K562 (cell line): Measurements from ENCODE around the gene PACS2. TPM values are rescaled to one million over a fixed set of nuclear protein-coding genes. Genes with fewer than 3 reads are reported as not detected.

Experiments
- ATAC-seq: fragments of 200-7000 bp; cut with Tn5 transposase; 3 replicates; pipeline ENCODE4 v1.9.1; 2020; ENCODE audit warnings: moderate library complexity
- BruUV-seq: library from RNA; stranded (reverse); fragments of 400-500 nt; replicated peaks from 2 replicates; lab custom pipeline; 2021; lab: Mats Ljungman, UMichigan
- CTCF ChIA-PET: fragments of 300-600 bp; formaldehyde crosslinking; extraction: SDS; loops from one replicate; lab custom pipeline; 2021; ENCODE audit warnings: low intra/inter-chr PET ratio; lab: Yijun Ruan, JAX
- POLR2A ChIA-PET: fragments of 300-600, 350-650 bp; sonication (Branson Sonifier 250); formaldehyde crosslinking; extraction: SDS; loops from one replicate; lab custom pipeline; 2021; ENCODE audit warnings: antibody characterized with exemption, inconsistent platforms; lab: Yijun Ruan, JAX
- DNase-seq, 4 experiments: peaks; one replicate each; pipeline versions ENCODE4 v3.0.0 to v3.0.0-alpha.2; 2011 to 2018; ENCODE audit warnings: low spot score in 3 of 4, mixed read lengths in 3 of 4; ENCODE audit errors: extremely low read depth in 1 of 4
- FAIRE-seq: peaks from 2 replicates; lab custom pipeline; 2011; peaks lifted over from hg19 to GRCh38; lab: Jason Lieb, UNC
- H2AFZ ChIP-seq: 2 replicates; pipeline ENCODE4 v1.6.0; 2011; ENCODE audit warnings: low read depth, low read length, control low read depth, inconsistent platforms
- H3K27ac ChIP-seq: fragments of 200-600 bp; 3 replicates; pipeline ENCODE4 v1.8.0; 2011; ENCODE audit warnings: low read depth, mild to moderate bottlenecking, control low read depth, inconsistent platforms, low read length, moderate library complexity, mixed read lengths; ENCODE audit errors: extremely low read depth
- H3K27me3 ChIP-seq, 2 experiments: fragments of 300-600 bp in 1 of 2; 2 replicates in 1 of 2; 3 replicates in 1 of 2; pipeline versions ENCODE4 v1.6.0 to v1.8.0; 2011; ENCODE audit warnings: inconsistent platforms in 2 of 2, low read length in 2 of 2, mild to moderate bottlenecking in 1 of 2, mixed read lengths in 1 of 2, moderate library complexity in 1 of 2; ENCODE audit not compliant: control insufficient read depth in 2 of 2, insufficient read depth in 2 of 2
- H3K36me3 ChIP-seq: fragments of 300-600 bp; 3 replicates; pipeline ENCODE4 v1.8.0; 2011; ENCODE audit warnings: mild to moderate bottlenecking, low read length, inconsistent platforms; ENCODE audit not compliant: control insufficient read depth, insufficient read depth
- H3K4me1 ChIP-seq, 2 experiments: fragments of 200-600 bp in 1 of 2; replicated peaks in 1 of 2; 2 replicates in 1 of 2; 3 replicates in 1 of 2; pipeline versions ENCODE4 v1.5.1 to v1.8.0; 2011; ENCODE audit warnings: inconsistent platforms in 2 of 2, low read length in 2 of 2, mild to moderate bottlenecking in 1 of 2, mixed read lengths in 1 of 2, moderate library complexity in 1 of 2; ENCODE audit not compliant: control insufficient read depth in 2 of 2, insufficient read depth in 2 of 2
- H3K4me2 ChIP-seq: 2 replicates; pipeline ENCODE4 v1.6.1; 2011; ENCODE audit warnings: low read length, control low read depth, inconsistent platforms, mixed read lengths; ENCODE audit not compliant: insufficient read depth
- H3K4me3 ChIP-seq: fragments of 200-600 bp; sonication (generic), shearing (Covaris generic); 2 replicates; pipeline ENCODE4 v1.5.1; 2016; ENCODE audit warnings: control low read depth, inconsistent platforms
- H3K79me2 ChIP-seq: fragments of 200-600 bp; 3 replicates; pipeline ENCODE4 v1.8.0; 2011; ENCODE audit warnings: low read length, inconsistent platforms; ENCODE audit not compliant: control insufficient read depth, insufficient read depth
- H3K9ac ChIP-seq, 2 experiments: 2 replicates each; pipeline versions ENCODE4 v1.6.0 to v1.6.1; 2011; ENCODE audit warnings: low read depth in 2 of 2, low read length in 2 of 2, control low read depth in 1 of 2, inconsistent platforms in 1 of 2, mild to moderate bottlenecking in 1 of 2, mixed read lengths in 1 of 2; ENCODE audit not compliant: insufficient read depth in 1 of 2
- H3K9me1 ChIP-seq: one replicate; pipeline ENCODE4 v1.6.0; 2011; ENCODE audit warnings: inconsistent platforms, mild to moderate bottlenecking, low read length, moderate library complexity; ENCODE audit not compliant: control insufficient read depth, insufficient read depth
- H3K9me3 ChIP-seq: replicated peaks from 2 replicates; pipeline ENCODE4 v1.5.1; 2011; ENCODE audit warnings: low read depth, low read length, inconsistent platforms; ENCODE audit not compliant: control insufficient read depth, insufficient read depth
- H4K20me1 ChIP-seq: replicated peaks from 2 replicates; pipeline ENCODE4 v1.6.1; 2011; ENCODE audit warnings: low read length, inconsistent platforms, mixed read lengths; ENCODE audit not compliant: control insufficient read depth, insufficient read depth
- AFF1 ChIP-seq, 2 experiments: fragments of 450-650 bp; IDR thresholded peaks; 2 replicates each; pipeline ENCODE4 v1.6.1; 2018; ENCODE audit warnings: mild to moderate bottlenecking in 2 of 2, low read depth in 1 of 2; ENCODE audit not compliant: partially characterized antibody in 2 of 2
- CREB1 ChIP-seq, 2 experiments: sonication (generic) in 1 of 2; formaldehyde crosslinking in 1 of 2; IDR thresholded peaks; 2 replicates each; pipeline versions ENCODE4 v1.6.1 to v1.8.0; 2012 to 2022; ENCODE audit warnings: inconsistent platforms in 1 of 2, mild to moderate bottlenecking in 1 of 2, missing genetic modification reagents in 1 of 2, moderate library complexity in 1 of 2
- GATA2 ChIP-seq: sonication (generic); formaldehyde crosslinking; IDR thresholded peaks from 2 replicates; pipeline ENCODE4 v1.4.0; 2020; ENCODE audit warnings: mild to moderate bottlenecking, missing genetic modification reagents
- HIVEP1 ChIP-seq: fragments of 250-450 bp; sonication (Bioruptor Pico); IDR thresholded peaks from 2 replicates; pipeline ENCODE4 v1.4.0; 2020; ENCODE audit warnings: mild to moderate bottlenecking
- HNRNPUL1 ChIP-seq: fragments of 200-400 bp; formaldehyde crosslinking; IDR thresholded peaks from 2 replicates; pipeline ENCODE4 v1.6.1; 2017; ENCODE audit warnings: low read length
- LCOR ChIP-seq: sonication (generic); formaldehyde crosslinking; IDR thresholded peaks from 2 replicates; pipeline ENCODE4 v1.8.0; 2022; ENCODE audit warnings: mild to moderate bottlenecking, missing genetic modification reagents
- MXD1 ChIP-seq: fragments of 250-450 bp; sonication (Bioruptor Pico); IDR thresholded peaks from 2 replicates; pipeline ENCODE4 v1.8.0; 2021; ENCODE audit warnings: borderline replicate concordance, mild to moderate bottlenecking, moderate library complexity; ENCODE audit not compliant: poor library complexity, severe bottlenecking
- NRF1 ChIP-seq, 2 experiments: fragments of 450-650 bp; IDR thresholded peaks in 1 of 2; conservative IDR thresholded peaks in 1 of 2; 2 replicates each; pipeline ENCODE4 v1.6.1; 2014; ENCODE audit warnings: mild to moderate bottlenecking in 2 of 2
- PCBP1 ChIP-seq: fragments of 200-400 bp; formaldehyde crosslinking; IDR thresholded peaks from 2 replicates; pipeline ENCODE4 v1.6.1; 2018; ENCODE audit warnings: mild to moderate bottlenecking, low read depth, low read length; ENCODE audit not compliant: poor library complexity, severe bottlenecking
- PHF21A ChIP-seq: fragments of 450-650 bp; IDR thresholded peaks from 2 replicates; pipeline ENCODE4 v1.6.1; 2017; ENCODE audit warnings: low read depth, borderline replicate concordance
- PREB ChIP-seq: sonication (generic); formaldehyde crosslinking; IDR thresholded peaks from 2 replicates; pipeline ENCODE4 v1.8.1; 2023; ENCODE audit warnings: mild to moderate bottlenecking, missing genetic modification reagents
- RFX1 ChIP-seq: fragments of 450-650 bp; IDR thresholded peaks from 2 replicates; pipeline ENCODE4 v1.6.1; 2016; ENCODE audit warnings: mild to moderate bottlenecking, moderate library complexity
- SIRT6 ChIP-seq: IDR thresholded peaks from one replicate; pipeline ENCODE4 v1.6.1; 2012; ENCODE audit warnings: low read depth, mild to moderate bottlenecking, control low read depth, inconsistent platforms, low read length, moderate library complexity
- SMARCB1 ChIP-seq: IDR thresholded peaks from 2 replicates; pipeline ENCODE4 v1.6.1; 2011; ENCODE audit warnings: improper control_type of control experiment, low read depth; ENCODE audit not compliant: insufficient read length
- TEAD2 ChIP-seq: fragments of 450-650 bp; IDR thresholded peaks from 2 replicates; pipeline ENCODE4 v1.6.1; 2016; ENCODE audit warnings: missing genetic modification characterization, control low read depth, missing compliant biosample characterization
- TRIM24 ChIP-seq, 2 experiments: fragments of 450-650 bp; IDR thresholded peaks; 2 replicates each; pipeline ENCODE4 v1.6.1; 2016
- ZFX ChIP-seq: sonication (generic); formaldehyde crosslinking; IDR thresholded peaks from 2 replicates; pipeline ENCODE4 v1.8.0; 2022; ENCODE audit warnings: mild to moderate bottlenecking, missing genetic modification reagents, moderate library complexity
- ZNF79 ChIP-seq: fragments of 250-450 bp; sonication (Bioruptor Pico); IDR thresholded peaks from 2 replicates; pipeline ENCODE4 v1.4.0; 2020; ENCODE audit warnings: low read depth, mild to moderate bottlenecking, moderate library complexity
- WGBS: fragments of 100-300 bp; shearing (Covaris generic); methylation state at CpG from one replicate; pipeline ENCODE4 v1.1.6; 2016; ENCODE audit warnings: low coverage, mixed read lengths; ENCODE audit not compliant: insufficient coverage; ENCODE audit errors: missing lambda C conversion rate; 5-methylcytosine and 5-hydroxymethylcytosine counted together
- in situ Hi-C: fragments of 300-500 bp; cut with MboI; formaldehyde crosslinking; loops from 4 replicates; pipeline ENCODE4 v1.15.0; 2018; ENCODE audit warnings: inconsistent platforms, mixed read lengths
- intact Hi-C: fragments of 100-400 bp; cut with micrococcal nuclease; formaldehyde crosslinking; loops from 2 replicates; pipeline ENCODE4 v1.14.2; 2022
- polyA plus RNA-seq, 8 experiments: library from polyadenylated mRNA; depleted of rRNA in 4 of 8; stranded (reverse) in 5 of 8; unstranded in 3 of 8; fragments of >200 nt; fragmentation: Nextera tagmentation in 2 of 8; fragmentation: Illumina TruSeq in 1 of 8; extraction: Ambion mirVana in 2 of 8; extraction: Trizol in 1 of 8; gene quantifications; 2 replicates each; pipeline versions ENCODE4 v1.2.1 to v1.2.3, GENCODE V29; 2011 to 2014; ENCODE audit warnings: inconsistent platforms in 1 of 8, missing spikeins in 1 of 8
- total RNA-seq, 7 experiments: library from RNA; depleted of rRNA in 6 of 7; stranded (reverse); fragments of >200 nt in 6 of 7; fragmentation: Illumina TruSeq in 2 of 7; extraction: Trizol in 2 of 7; gene quantifications; 2 replicates each; pipeline versions ENCODE4 v1.2.1 to v1.2.3, GENCODE V29; 2011 to 2021; ENCODE audit warnings: low replicate concordance in 1 of 7

PACS2 gene
- total and polyA plus RNA-seq, 9 of the 15 experiments (the other 6 are each of a cell fraction or from before 2014, with no cell fraction given): 0.11 to 20.8 (median 9.9) TPM

- Histone ChIP-seq H2AFZ (no peak overlapping the region), H3K79me2 (no peaks in the 10 kb centered on the region), H3K9ac (peak overlapping the region in 1 of 2 experiments; percentile 9; a peak in 2 of 4 replicates), H3K4me1 (peaks cover 8 to 34% of the 10 kb centered on the region in 2 experiments; a peak in 4 of 5 replicates), H3K9me3 (no peaks in the 10 kb centered on the region), H3K9me1 (no peaks in the 10 kb centered on the region), H3K36me3 (no peaks in the 10 kb centered on the region), H3K27me3 (no peaks in the 10 kb centered on the region), H3K4me3 (no peak overlapping the region), H3K4me2 (no peak overlapping the region), H3K27ac (no peak overlapping the region), H4K20me1 (no peaks in the 10 kb centered on the region)
- in situ Hi-C loops (no loop called here), intact Hi-C loops (no loop called here)
- ChIA-PET CTCF (no interaction called here), POLR2A (interaction anchor here (1.4 kb wide), 1 partner anchor 8 kb away, joined by 3 read pairs; no protein-coding TSS in a partner anchor)
- BruUV-seq: no TSS peak
- 76% methylated on average over 8 of the region's 19 CpGs for WGBS
- DNase-seq (no peak), FAIRE-seq (no peak), ATAC-seq (no peak)
- TF ChIP-seq NRF1 (conservative IDR thresholded peaks at IDR 0.05 in 1 of 2, IDR thresholded peaks at IDR 0.05 in 1 of 2) (no peak), HNRNPUL1 (no peak), SMARCB1 (no peak), LCOR (CRISPR knock-in tag) (no peak), CREB1 (IDR thresholded peaks at IDR 0.05) (no peak), CREB1 (CRISPR knock-in tag; IDR thresholded peaks at IDR 0.05) (no peak), RFX1 (no peak), ZNF79 (CRISPR knock-in tag) (no peak), MXD1 (CRISPR knock-in tag) (no peak), GATA2 (CRISPR knock-in tag) (no peak), SIRT6 (no peak), HIVEP1 (CRISPR knock-in tag) (no peak), ZFX (CRISPR knock-in tag) (no peak), TRIM24 (IDR thresholded peaks at IDR 0.05) (no peak), PHF21A (no peak), TEAD2 (tag) (no peak), PCBP1 (no peak), AFF1 (IDR thresholded peaks at IDR 0.05; ENCODE audit: low read depth in 1 of 2, partially characterized antibody in 2 of 2) (no peak), PREB (CRISPR knock-in tag) (no peak)
These were observed 66.2 kb downstream of the PACS2 start for GRCh38 chr14:105380756-105381155.
